ENCODE data around the gene CD1B.

CD1B gene

GRCh38 chr1:158329300-158329699 is 2.0 kb downstream of the CD1B start:
- TF ChIP-seq NFIC (IDR thresholded peaks at IDR 0.05) (no peak), TCF12 (IDR thresholded peaks at IDR 0.05; ENCODE audit: low read depth) (no peak), YY1 (IDR thresholded peaks at IDR 0.05; ENCODE audit: low read depth) (no peak), TEAD4 (IDR thresholded peaks at IDR 0.05) (no peak), USF1 (IDR thresholded peaks at IDR 0.05) (no peak), CREB1 (IDR thresholded peaks at IDR 0.05; ENCODE audit: low read depth) (no peak), ZBTB7A (IDR thresholded peaks at IDR 0.05; ENCODE audit: low read depth) (no peak)
- TF ChIP-seq, protein P1, sequence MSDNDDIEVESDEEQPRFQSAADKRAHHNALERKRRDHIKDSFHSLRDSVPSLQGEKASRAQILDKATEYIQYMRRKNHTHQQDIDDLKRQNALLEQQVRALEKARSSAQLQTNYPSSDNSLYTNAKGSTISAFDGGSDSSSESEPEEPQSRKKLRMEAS (IDR thresholded peaks at IDR 0.05), result no peak

DNA sequence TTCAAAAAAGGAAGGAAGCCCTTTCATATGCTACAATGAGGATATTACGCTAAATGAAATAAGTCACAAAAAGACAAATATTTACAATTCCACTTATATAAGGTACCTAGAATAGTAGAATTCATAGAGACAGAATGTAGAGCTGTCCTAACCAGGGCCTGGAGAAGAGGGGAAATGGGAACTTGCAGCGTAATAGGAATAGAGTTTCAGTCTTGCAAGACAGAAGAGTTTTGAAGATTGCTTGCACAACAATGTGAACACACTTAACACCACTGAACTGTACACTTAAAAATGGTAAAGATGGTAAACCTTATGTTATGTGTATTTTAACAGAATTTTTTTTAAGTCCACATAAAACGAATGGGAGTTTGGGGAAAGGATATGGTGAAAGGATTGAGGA is 2.9 kb downstream of the CD1B start:
- TF ChIP-seq, protein P2, sequence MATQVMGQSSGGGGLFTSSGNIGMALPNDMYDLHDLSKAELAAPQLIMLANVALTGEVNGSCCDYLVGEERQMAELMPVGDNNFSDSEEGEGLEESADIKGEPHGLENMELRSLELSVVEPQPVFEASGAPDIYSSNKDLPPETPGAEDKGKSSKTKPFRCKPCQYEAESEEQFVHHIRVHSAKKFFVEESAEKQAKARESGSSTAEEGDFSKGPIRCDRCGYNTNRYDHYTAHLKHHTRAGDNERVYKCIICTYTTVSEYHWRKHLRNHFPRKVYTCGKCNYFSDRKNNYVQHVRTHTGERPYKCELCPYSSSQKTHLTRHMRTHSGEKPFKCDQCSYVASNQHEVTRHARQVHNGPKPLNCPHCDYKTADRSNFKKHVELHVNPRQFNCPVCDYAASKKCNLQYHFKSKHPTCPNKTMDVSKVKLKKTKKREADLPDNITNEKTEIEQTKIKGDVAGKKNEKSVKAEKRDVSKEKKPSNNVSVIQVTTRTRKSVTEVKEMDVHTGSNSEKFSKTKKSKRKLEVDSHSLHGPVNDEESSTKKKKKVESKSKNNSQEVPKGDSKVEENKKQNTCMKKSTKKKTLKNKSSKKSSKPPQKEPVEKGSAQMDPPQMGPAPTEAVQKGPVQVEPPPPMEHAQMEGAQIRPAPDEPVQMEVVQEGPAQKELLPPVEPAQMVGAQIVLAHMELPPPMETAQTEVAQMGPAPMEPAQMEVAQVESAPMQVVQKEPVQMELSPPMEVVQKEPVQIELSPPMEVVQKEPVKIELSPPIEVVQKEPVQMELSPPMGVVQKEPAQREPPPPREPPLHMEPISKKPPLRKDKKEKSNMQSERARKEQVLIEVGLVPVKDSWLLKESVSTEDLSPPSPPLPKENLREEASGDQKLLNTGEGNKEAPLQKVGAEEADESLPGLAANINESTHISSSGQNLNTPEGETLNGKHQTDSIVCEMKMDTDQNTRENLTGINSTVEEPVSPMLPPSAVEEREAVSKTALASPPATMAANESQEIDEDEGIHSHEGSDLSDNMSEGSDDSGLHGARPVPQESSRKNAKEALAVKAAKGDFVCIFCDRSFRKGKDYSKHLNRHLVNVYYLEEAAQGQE (IDR thresholded peaks at IDR 0.05; ENCODE audit: low read depth), result no peak
- TF ChIP-seq YY1 (IDR thresholded peaks at IDR 0.05; ENCODE audit: low read depth) (no peak), NFIC (IDR thresholded peaks at IDR 0.05) (no peak), ZBTB7A (IDR thresholded peaks at IDR 0.05; ENCODE audit: low read depth) (no peak), CREB1 (IDR thresholded peaks at IDR 0.05; ENCODE audit: low read depth) (no peak), USF1 (IDR thresholded peaks at IDR 0.05) (no peak), TEAD4 (IDR thresholded peaks at IDR 0.05) (no peak)

GRCh38 chr1:158327481-158327880 is 3.9 kb downstream of the CD1B start:
- TF ChIP-seq CREB1 (IDR thresholded peaks at IDR 0.05; ENCODE audit: low read depth), result no peak
- no peak for TF ChIP-seq TCF12 (IDR thresholded peaks at IDR 0.05; ENCODE audit: low read depth)
- no peak for TF ChIP-seq EP300 (IDR thresholded peaks at IDR 0.05; ENCODE audit: borderline replicate concordance)
- TF ChIP-seq NFIC (IDR thresholded peaks at IDR 0.05), result no peak
- TF ChIP-seq YY1 (IDR thresholded peaks at IDR 0.05; ENCODE audit: low read depth), result no peak
- TF ChIP-seq CEBPB (IDR thresholded peaks at IDR 0.05), result no peak
- no peak for TF ChIP-seq EGR1 (IDR thresholded peaks at IDR 0.05)
- TF ChIP-seq, protein P2 (IDR thresholded peaks at IDR 0.05; ENCODE audit: low read depth), result no peak
- TF ChIP-seq TAF1 (IDR thresholded peaks at IDR 0.05; ENCODE audit: low read depth), result no peak
- TF ChIP-seq USF1 (IDR thresholded peaks at IDR 0.05), result no peak
- no peak for TF ChIP-seq TEAD4 (IDR thresholded peaks at IDR 0.05)
- TF ChIP-seq, protein P1 (IDR thresholded peaks at IDR 0.05), result no peak
- no peak for TF ChIP-seq FOXM1 (IDR thresholded peaks at IDR 0.05; ENCODE audit: borderline replicate concordance, low read depth)
- TF ChIP-seq ZBTB7A (IDR thresholded peaks at IDR 0.05; ENCODE audit: low read depth), result no peak
- TF ChIP-seq RAD21 (IDR thresholded peaks at IDR 0.05; ENCODE audit: low read depth), result no peak

DNA sequence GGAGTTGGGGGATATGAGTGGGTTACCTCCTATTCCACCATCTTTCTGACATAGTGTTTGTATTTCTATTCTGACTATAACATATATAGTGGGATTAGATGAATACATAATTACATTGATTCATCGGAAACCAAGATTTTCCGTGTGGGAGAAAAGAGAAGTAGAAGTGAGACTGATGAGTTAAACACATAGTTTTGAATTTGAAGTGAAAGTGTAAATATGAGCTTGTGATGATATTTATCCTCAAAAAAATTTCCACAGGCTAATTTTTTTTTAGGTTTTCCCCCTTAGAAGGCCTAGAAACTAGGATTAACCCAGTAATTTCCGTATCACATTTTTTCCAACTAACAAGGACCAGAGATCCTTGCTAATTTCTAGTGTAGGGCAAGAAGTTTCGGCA is 6.9 kb downstream of the CD1B start:
- no peak for TF ChIP-seq NFIC (IDR thresholded peaks at IDR 0.05)
- TF ChIP-seq ZBTB7A (IDR thresholded peaks at IDR 0.05; ENCODE audit: low read depth), result no peak
- no peak for TF ChIP-seq CEBPB (IDR thresholded peaks at IDR 0.05)
- no peak for TF ChIP-seq USF1 (IDR thresholded peaks at IDR 0.05)
- TF ChIP-seq FOXM1 (IDR thresholded peaks at IDR 0.05; ENCODE audit: borderline replicate concordance, low read depth), result no peak
- TF ChIP-seq, protein P1 (IDR thresholded peaks at IDR 0.05), result no peak
- TF ChIP-seq CREB1 (IDR thresholded peaks at IDR 0.05; ENCODE audit: low read depth), result no peak
- TF ChIP-seq, protein P2 (IDR thresholded peaks at IDR 0.05; ENCODE audit: low read depth), result no peak
- no peak for TF ChIP-seq TEAD4 (IDR thresholded peaks at IDR 0.05)
- no peak for TF ChIP-seq EGR1 (IDR thresholded peaks at IDR 0.05)
- no peak for TF ChIP-seq RAD21 (IDR thresholded peaks at IDR 0.05; ENCODE audit: low read depth)
- TF ChIP-seq EP300 (IDR thresholded peaks at IDR 0.05; ENCODE audit: borderline replicate concordance), result no peak
- TF ChIP-seq TCF12 (IDR thresholded peaks at IDR 0.05; ENCODE audit: low read depth), result no peak
- TF ChIP-seq TAF1 (IDR thresholded peaks at IDR 0.05; ENCODE audit: low read depth), result no peak
- TF ChIP-seq YY1 (IDR thresholded peaks at IDR 0.05; ENCODE audit: low read depth), result no peak
